IgD-negative memory B cell (primary cell): ENCODE measurements around the gene MRPL10. TPM values are rescaled to one million over a fixed set of nuclear protein-coding genes. Genes with fewer than 3 reads are reported as not detected.

Experiments used
- H3K27ac Mint-ChIP-seq, 3 donors: one replicate each; pipeline ENCODE4 v1.8.0; 2020 to 2022; ENCODE audit warnings: mild to moderate bottlenecking in 3 of 3, mixed read lengths in 3 of 3, moderate library complexity in 1 of 3
- H3K27me3 Mint-ChIP-seq: one replicate; pipeline ENCODE4 v1.8.0; 2021; ENCODE audit warnings: mixed read lengths
- H3K36me3 Mint-ChIP-seq: one replicate; pipeline ENCODE4 v1.8.0; 2020; ENCODE audit warnings: mild to moderate bottlenecking, mixed read lengths
- H3K4me1 Mint-ChIP-seq, 3 donors: one replicate each; pipeline ENCODE4 v1.8.0; 2020 to 2022; ENCODE audit warnings: mixed read lengths in 3 of 3, mild to moderate bottlenecking in 1 of 3
- H3K4me3 Mint-ChIP-seq, 4 donors: one replicate each; pipeline ENCODE4 v1.8.0; 2020 to 2022; ENCODE audit warnings: mild to moderate bottlenecking in 4 of 4, mixed read lengths in 4 of 4, moderate library complexity in 3 of 4
- H3K9me3 Mint-ChIP-seq, 3 donors: one replicate each; pipeline ENCODE4 v1.8.0; 2020 to 2021; ENCODE audit warnings: mixed read lengths in 3 of 3, mild to moderate bottlenecking in 1 of 3
- polyA plus RNA-seq: library from polyadenylated mRNA; unstranded; fragments of 300-500 nt; fragmentation: Illumina TruSeq; gene quantifications from one replicate; pipeline ENCODE4 v1.2.3, GENCODE V29; 2021

Gene MRPL10
- polyA plus RNA-seq, 1 donor from 2014 or later, result 36.2 TPM

- Mint-ChIP-seq H3K36me3 (peaks cover 3% of the 10 kb centered on the region), H3K27ac (no peak overlapping the region), H3K4me1 (peaks cover 0 to 13% (median 12%) of the 10 kb centered on the region in 3 donors), H3K4me3 (no peak overlapping the region), H3K27me3 (no peaks in the 10 kb centered on the region), H3K9me3 (no peaks in the 10 kb centered on the region)
Measured at GRCh38 chr17:47816947-47817346, 14.4 kb downstream of the MRPL10 start.

GRCh38 chr17:47816111-47816735, 15.1 kb downstream of the MRPL10 start:
- peaks cover 5% of the 10 kb centered on the region for H3K36me3 Mint-ChIP-seq
- no peak overlapping the region for H3K27ac Mint-ChIP-seq

GRCh38 chr17:47815106-47815918, 16.0 kb downstream of the MRPL10 start:
- Mint-ChIP-seq H3K9me3 (no peaks in the 10 kb centered on the region), H3K27ac (no peak overlapping the region), H3K36me3 (peaks cover 7% of the 10 kb centered on the region), H3K4me1 (peaks cover 0 to under 1% (median 0%) of the 10 kb centered on the region in 3 donors), H3K4me3 (no peak overlapping the region), H3K27me3 (no peaks in the 10 kb centered on the region)

More at GRCh38 chr17:47816111-47816735, 15.1 kb downstream of the MRPL10 start:
- H3K4me1 Mint-ChIP-seq, result peaks cover 0 to 9% (median 8%) of the 10 kb centered on the region in 3 donors
- no peaks in the 10 kb centered on the region for H3K9me3 Mint-ChIP-seq
- no peaks in the 10 kb centered on the region for H3K27me3 Mint-ChIP-seq
- H3K4me3 Mint-ChIP-seq, result no peak overlapping the region

- Mint-ChIP-seq H3K4me3 (no peak overlapping the region), H3K36me3 (peaks cover 9% of the 10 kb centered on the region), H3K4me1 (no peaks in the 10 kb centered on the region), H3K9me3 (no peaks in the 10 kb centered on the region), H3K27ac (no peak overlapping the region), H3K27me3 (no peaks in the 10 kb centered on the region)
Measured at GRCh38 chr17:47813512-47814031, 17.8 kb downstream of the MRPL10 start.

- H3K27ac Mint-ChIP-seq, result peak overlapping the region in 1 of 3 donors; percentile 68
- peaks cover 10% of the 10 kb centered on the region for H3K36me3 Mint-ChIP-seq
Measured at GRCh38 chr17:47813077-47813476, 18.3 kb downstream of the MRPL10 start.

GRCh38 chr17:47812146-47812920, 19.0 kb downstream of the MRPL10 start:
- H3K36me3 Mint-ChIP-seq, result peaks cover 6% of the 10 kb centered on the region
- no peaks in the 10 kb centered on the region for H3K9me3 Mint-ChIP-seq
- H3K27ac Mint-ChIP-seq, result peak overlapping the region in 1 of 3 donors; percentile 90
- H3K4me3 Mint-ChIP-seq, result peak overlapping the region in 1 of 4 donors; percentile 13
- no peaks in the 10 kb centered on the region for H3K27me3 Mint-ChIP-seq
- no peaks in the 10 kb centered on the region for H3K4me1 Mint-ChIP-seq

More at GRCh38 chr17:47813077-47813476, 18.3 kb downstream of the MRPL10 start:
- no peaks in the 10 kb centered on the region for H3K4me1 Mint-ChIP-seq
- no peak overlapping the region for H3K4me3 Mint-ChIP-seq
- H3K9me3 Mint-ChIP-seq, result no peaks in the 10 kb centered on the region
- no peaks in the 10 kb centered on the region for H3K27me3 Mint-ChIP-seq

GRCh38 chr17:47811709-47812108, 19.6 kb downstream of the MRPL10 start:
- peak overlapping the region in 1 of 3 donors; percentile 90 for H3K27ac Mint-ChIP-seq
- no peaks in the 10 kb centered on the region for H3K4me1 Mint-ChIP-seq
- no peak overlapping the region for H3K4me3 Mint-ChIP-seq
- no peaks in the 10 kb centered on the region for H3K27me3 Mint-ChIP-seq
- no peaks in the 10 kb centered on the region for H3K9me3 Mint-ChIP-seq
- peaks cover 8% of the 10 kb centered on the region for H3K36me3 Mint-ChIP-seq

GRCh38 chr17:47810901-47811635, 20.3 kb downstream of the MRPL10 start:
- peak overlapping the region in 2 of 3 donors; percentile 46 to 90 for H3K27ac Mint-ChIP-seq
- peaks cover 8% of the 10 kb centered on the region for H3K36me3 Mint-ChIP-seq
- no peaks in the 10 kb centered on the region for H3K4me1 Mint-ChIP-seq
- no peak overlapping the region for H3K4me3 Mint-ChIP-seq
- H3K9me3 Mint-ChIP-seq, result no peaks in the 10 kb centered on the region
- no peaks in the 10 kb centered on the region for H3K27me3 Mint-ChIP-seq

- peak overlapping the region in 1 of 3 donors; percentile 46 for H3K27ac Mint-ChIP-seq
- no peaks in the 10 kb centered on the region for H3K9me3 Mint-ChIP-seq
- H3K27me3 Mint-ChIP-seq, result no peaks in the 10 kb centered on the region
- H3K36me3 Mint-ChIP-seq, result peaks cover 8% of the 10 kb centered on the region
- H3K4me1 Mint-ChIP-seq, result no peaks in the 10 kb centered on the region
- no peak overlapping the region for H3K4me3 Mint-ChIP-seq
Measured at GRCh38 chr17:47810200-47810821, 21.0 kb downstream of the MRPL10 start.

- H3K4me3 Mint-ChIP-seq, result no peak overlapping the region
- no peak overlapping the region for H3K27ac Mint-ChIP-seq
- no peaks in the 10 kb centered on the region for H3K27me3 Mint-ChIP-seq
- no peaks in the 10 kb centered on the region for H3K9me3 Mint-ChIP-seq
- peaks cover 8% of the 10 kb centered on the region for H3K36me3 Mint-ChIP-seq
- H3K4me1 Mint-ChIP-seq, result no peaks in the 10 kb centered on the region
Measured at GRCh38 chr17:47808830-47809480, 22.4 kb downstream of the MRPL10 start.

- Mint-ChIP-seq H3K4me3 (no peak overlapping the region), H3K4me1 (no peaks in the 10 kb centered on the region), H3K9me3 (no peaks in the 10 kb centered on the region), H3K27ac (peak overlapping the region in 1 of 3 donors; percentile 50), H3K27me3 (no peaks in the 10 kb centered on the region), H3K36me3 (peaks cover 8% of the 10 kb centered on the region)
Measured at GRCh38 chr17:47808036-47808829, 23.1 kb downstream of the MRPL10 start.

GRCh38 chr17:47807421-47807820, 23.9 kb downstream of the MRPL10 start:
- Mint-ChIP-seq H3K27ac (no peak overlapping the region), H3K27me3 (no peaks in the 10 kb centered on the region), H3K36me3 (peaks cover 8% of the 10 kb centered on the region), H3K4me1 (no peaks in the 10 kb centered on the region), H3K4me3 (peak overlapping the region in 1 of 4 donors; percentile 18), H3K9me3 (no peaks in the 10 kb centered on the region)

- Mint-ChIP-seq H3K27me3 (peaks cover under 1% of the 10 kb centered on the region), H3K9me3 (no peaks in the 10 kb centered on the region), H3K4me3 (no peak overlapping the region), H3K4me1 (peaks cover 0 to 2% (median 0%) of the 10 kb centered on the region in 3 donors), H3K27ac (no peak overlapping the region), H3K36me3 (peaks cover 8% of the 10 kb centered on the region)
Measured at GRCh38 chr17:47806913-47807255, 24.5 kb downstream of the MRPL10 start.
